ENCODE results near the gene PSMD4.
"Not testable (repeated sequence)": the region's sequence is repeated elsewhere in the genome, so short reads cannot be mapped to it uniquely, and the experiment has no call there.

DNA sequence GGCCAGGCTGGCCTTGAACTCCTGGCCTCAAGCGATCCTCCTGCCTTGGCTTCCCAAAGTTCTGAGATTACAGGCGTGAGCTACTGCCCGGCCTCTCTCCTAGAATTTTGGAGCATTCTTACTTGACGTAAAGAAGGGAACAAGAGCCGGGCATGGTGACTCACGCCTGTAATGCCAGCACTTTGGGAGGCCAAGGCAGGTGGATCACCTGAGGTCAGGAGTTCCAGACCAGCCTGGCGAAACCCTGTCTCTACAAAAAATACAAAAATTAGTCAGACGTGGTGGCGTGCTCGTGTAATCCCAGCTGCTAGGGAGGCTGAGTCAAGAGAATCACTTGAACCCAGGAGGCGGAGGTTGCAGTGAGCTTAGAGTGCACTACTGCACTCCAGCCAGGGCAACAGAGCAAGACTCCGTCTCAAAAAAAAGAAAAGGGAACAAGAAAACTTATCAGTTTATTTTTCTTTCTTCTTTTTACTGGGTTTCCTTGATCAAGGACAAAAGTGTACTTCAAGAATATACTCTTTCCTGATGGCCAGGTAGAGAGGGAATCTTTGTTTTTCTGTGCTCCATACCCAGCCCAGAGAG, 49.1 kb upstream of the PSMD4 start:
- TF ChIP-seq, protein P1, sequence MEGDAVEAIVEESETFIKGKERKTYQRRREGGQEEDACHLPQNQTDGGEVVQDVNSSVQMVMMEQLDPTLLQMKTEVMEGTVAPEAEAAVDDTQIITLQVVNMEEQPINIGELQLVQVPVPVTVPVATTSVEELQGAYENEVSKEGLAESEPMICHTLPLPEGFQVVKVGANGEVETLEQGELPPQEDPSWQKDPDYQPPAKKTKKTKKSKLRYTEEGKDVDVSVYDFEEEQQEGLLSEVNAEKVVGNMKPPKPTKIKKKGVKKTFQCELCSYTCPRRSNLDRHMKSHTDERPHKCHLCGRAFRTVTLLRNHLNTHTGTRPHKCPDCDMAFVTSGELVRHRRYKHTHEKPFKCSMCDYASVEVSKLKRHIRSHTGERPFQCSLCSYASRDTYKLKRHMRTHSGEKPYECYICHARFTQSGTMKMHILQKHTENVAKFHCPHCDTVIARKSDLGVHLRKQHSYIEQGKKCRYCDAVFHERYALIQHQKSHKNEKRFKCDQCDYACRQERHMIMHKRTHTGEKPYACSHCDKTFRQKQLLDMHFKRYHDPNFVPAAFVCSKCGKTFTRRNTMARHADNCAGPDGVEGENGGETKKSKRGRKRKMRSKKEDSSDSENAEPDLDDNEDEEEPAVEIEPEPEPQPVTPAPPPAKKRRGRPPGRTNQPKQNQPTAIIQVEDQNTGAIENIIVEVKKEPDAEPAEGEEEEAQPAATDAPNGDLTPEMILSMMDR (IDR thresholded peaks at IDR 0.05 in 8 of 11, conservative IDR thresholded peaks at IDR 0.05 in 3 of 11) = not testable (repeated sequence)
- TF ChIP-seq POLR2AphosphoS5 (IDR thresholded peaks at IDR 0.05) = not testable (repeated sequence)
